AML-193 (cell line): ENCODE results near the gene ATP1B3.
"Not testable (repeated sequence)": the region's sequence is repeated elsewhere in the genome, so short reads cannot be mapped to it uniquely, and the experiment has no call there.

Experiments
- DNase-seq, 2 experiments: peaks; one replicate each; lab custom pipeline; 2025; lab: John Stamatoyannopoulos, UW

The ATP1B3 gene

GRCh38 chr3:141860766-141861513 is 15.5 kb upstream of the ATP1B3 start:
- no peak for DNase-seq

DNA sequence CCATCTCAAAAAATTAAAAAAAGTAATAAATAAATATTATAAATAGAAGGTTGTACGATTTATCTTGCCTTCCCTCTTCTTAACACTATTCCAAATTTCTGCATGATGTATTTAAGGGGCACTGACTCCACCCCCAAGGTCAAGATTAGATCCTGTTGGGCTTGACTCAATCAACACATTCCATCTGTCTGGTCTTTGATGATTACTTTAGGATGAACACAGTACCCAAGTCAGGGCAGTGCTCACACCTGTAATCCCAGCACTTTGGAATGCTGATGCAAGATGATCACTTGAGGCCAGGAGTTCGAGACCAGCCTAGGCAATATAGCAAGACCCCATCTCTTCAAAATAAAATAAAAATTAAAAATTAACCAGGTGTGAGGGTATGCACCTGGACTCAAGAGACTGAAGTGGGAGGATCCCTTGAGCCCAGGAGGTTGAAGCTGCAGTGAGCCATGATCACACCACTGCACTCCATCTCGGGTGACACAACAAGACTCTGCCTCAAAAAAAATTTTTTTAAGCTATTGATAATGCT is 14.1 kb upstream of the ATP1B3 start:
- DNase-seq = no peak

DNA sequence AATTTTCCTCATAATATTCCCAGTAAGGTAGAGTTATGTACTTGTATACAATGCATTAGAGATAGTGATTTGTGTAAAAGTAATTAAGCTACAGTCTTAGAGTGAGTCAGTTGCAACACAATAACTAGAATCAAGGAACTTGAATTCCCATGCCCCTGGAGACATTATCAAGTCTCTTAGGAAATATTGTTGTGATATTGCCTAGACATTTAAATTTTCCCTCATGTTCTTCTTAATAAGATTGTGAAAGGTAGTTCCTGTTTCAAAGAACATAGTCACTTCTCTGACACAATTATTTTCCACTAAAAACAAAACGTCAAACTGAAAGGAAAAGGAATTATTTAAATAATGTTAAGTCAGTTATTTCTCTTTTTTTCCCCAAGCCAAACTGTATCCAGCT is 13.0 kb upstream of the ATP1B3 start:
- DNase-seq = peak; percentile 99

DNA sequence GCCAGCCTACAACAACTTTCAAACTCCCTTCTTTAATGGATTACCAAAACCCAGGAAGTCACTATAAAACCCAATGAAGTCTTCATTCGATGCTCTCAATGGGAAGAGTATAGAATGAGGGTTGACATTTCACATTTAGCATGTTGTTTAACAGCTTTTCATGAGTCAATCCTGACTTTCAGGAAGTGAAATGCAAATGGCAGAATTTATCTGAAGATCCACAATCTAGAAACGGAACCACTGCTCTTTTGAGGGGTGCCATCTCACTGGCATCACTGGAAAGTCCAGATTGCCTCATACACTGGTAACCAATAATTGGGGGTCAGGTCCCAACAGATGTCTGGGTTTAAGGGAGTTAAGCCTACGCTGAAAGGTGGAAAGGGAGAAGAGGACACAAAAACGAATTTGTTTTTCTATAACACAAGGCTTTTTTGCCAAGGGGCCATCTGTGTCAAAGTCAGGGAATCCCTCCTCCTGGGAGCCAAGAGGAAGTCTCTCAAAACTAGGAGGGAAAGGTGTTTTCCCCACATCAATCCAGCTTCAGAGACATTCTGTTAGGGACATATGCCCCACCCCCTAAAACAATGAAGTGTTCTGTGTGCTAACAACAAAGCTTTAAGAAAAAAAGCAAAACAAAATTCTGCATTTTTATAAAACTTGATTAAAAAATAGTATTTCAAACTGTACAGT is 12.0 kb upstream of the ATP1B3 start:
- peak in 1 of 2 experiments; percentile 8 for DNase-seq

- DNase-seq = no peak
Measured at GRCh38 chr3:141865101-141865500, 11.3 kb upstream of the ATP1B3 start.

DNA sequence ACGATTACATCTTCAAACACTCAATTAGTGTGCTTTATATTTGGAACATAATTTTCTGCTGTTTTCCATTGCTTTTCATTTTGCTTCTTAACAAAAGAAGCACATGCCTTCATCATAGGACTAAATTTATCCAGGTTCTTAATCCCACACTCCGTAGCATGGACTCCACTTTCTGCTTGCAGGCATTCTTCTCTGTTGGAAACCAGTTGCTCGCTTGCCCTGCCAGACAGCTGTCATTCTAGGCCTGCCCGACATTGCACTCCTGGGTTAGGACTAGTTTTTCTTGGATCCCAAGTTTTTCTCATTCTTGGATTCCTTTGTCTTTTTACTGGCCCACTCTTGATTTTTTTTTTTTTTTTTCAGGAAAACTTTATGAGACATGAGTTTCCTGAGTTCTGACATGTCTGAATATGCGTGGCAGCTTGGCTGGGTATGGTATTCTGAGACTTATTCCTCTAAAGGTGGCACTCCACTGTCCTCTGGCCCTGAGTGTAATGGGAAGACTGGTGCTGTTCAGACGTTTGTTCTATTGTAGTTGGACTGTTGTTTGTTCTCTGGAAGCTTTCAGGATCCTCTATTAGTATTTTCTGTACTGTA is 6.3 kb upstream of the ATP1B3 start:
- no peak for DNase-seq

GRCh38 chr3:141875374-141875892 is 1.0 kb upstream of the ATP1B3 start:
- DNase-seq = peak; percentile 74 to 84

DNA sequence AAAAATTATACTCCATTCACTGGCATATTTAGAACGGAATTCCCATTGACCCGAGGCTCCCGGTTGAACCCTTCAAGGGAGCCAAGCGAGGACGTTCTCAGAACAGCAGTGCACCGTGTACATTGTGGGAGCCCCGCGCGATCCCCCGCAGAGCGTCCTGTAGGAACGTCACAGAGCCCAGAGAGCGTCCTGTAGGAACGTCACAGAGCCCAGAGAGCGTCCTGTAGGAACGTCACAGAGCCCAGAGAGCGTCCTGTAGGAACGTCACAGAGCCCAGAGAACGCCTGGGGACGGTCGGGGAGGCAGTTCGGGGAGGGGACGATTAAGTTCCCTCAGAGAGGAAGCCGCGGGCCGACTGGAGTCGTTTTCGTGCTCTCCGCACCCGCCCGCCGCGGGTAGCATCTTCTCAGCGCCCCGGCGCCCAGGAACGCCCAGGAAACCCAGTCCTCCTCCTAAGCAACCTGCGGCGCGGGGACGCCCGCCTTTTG is 506 bp upstream of the ATP1B3 start:
- DNase-seq = peak; percentile 77 to 89

DNA sequence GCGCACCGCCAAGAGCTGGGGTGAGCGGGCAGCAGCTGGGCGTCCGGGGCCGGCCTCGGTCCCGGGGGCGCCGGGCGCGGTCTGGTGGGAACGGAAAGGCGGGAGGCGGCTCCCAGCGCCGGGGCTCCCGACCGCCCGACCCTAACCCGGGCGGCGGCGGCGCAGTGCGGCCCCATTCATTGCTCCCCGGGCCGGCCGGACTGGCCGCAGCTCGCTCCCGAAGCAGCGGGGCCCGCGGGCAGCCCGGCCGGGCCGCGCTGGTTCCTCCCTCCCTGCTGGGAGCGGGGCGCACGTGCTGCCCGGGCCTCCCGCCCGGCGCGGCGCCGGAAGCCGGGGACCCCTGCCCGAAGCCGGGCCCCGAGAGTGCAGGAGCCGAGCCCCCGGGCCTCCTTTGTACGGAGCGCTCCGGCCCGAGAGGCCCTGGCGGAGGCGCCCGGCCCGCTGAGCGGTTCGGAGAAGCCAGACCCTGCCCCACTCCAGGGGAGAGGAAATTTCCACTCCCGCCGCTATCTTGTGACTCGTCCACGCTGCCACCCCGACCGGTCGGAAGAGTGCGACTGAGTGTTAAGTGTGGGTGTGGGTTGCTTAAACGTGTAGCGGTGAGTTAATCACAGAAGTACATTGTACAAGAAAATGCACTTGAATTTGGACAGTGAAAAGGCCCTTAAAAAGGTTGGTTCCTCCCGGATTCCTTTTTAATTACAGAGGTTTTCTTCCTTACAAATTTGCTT is 613 bp downstream of the ATP1B3 start:
- peak; percentile 23 for DNase-seq

DNA sequence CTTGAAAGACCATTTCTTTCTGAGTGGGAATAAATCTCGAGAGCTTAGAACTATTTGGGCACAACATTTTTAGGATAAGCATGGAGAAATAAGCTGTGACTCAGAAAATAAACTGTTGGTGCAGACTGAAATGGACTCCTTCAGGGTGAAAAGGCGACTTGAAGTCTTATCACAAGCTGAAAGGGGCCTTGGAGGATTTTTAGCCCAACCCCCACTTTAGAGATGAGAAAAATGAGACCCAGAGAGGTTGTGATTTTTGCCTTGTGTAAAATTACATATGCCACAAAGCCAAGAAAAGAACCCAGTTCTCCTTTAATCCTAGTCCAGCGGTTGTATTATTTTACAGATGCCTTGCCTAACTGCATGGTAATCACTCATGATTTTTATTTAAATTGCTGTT is 1.5 kb downstream of the ATP1B3 start:
- peak in 1 of 2 experiments; percentile 35 for DNase-seq

- peak; percentile 66 to 69 for DNase-seq
Measured at GRCh38 chr3:141878326-141878725, 1.9 kb downstream of the ATP1B3 start.

DNA sequence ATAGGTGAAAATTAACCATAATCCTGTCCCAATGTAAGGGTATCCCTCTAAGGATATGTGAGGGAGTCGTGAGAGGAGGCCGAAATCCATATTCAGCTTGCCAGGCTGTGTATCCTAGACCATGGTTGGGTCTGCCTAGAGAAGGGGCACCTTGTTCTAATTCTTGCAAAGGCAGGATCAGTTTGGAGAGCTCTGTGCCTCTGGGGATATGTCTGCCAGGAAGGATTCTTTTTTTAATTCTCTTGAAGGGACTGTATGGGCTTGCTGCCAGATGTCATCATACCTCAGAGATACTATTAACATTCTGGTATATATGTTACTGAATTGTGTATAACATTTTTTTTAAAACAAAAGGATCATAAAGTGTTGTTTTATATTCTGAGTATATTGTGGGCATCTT is 2.4 kb downstream of the ATP1B3 start:
- DNase-seq = peak; percentile 8 to 20

DNA sequence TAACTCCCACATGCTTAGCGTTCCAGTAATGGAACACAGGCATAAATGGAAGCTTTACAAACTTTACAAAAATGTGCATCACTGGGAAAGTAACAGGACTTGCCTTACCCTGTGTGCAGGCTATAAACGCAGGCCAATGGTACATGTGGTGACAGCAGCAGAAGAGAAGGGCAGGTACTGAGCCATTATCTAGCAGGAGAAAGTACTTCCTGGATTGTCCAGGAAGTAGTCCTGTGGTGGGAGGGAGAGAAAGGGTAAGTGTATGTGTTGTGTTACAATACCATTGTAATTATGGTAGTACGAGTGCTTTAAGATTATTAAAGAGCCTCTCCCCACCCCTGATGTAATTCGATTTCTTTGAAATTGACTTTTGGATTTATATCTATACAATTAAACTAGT is 5.3 kb downstream of the ATP1B3 start:
- DNase-seq = peak; percentile 31 to 42

DNA sequence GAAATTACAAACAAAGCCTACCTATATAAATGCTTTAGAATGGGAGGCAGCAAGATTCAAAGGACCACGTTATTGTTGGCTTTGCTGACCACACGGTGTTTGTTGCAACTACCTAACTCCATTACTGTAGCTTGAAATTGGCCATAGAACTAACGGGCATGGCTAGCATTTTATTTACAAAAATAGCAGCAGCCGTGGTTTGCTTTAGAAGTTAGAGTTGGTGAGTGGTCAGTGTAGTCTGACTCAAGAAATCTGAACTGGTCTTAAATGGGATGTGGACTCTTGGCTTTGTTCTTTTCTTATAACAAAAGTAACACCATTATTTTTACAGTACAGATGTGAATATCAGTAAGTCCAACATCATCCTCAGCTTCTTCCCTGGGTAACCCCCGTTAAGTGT is 10.6 kb downstream of the ATP1B3 start:
- no peak for DNase-seq

DNA sequence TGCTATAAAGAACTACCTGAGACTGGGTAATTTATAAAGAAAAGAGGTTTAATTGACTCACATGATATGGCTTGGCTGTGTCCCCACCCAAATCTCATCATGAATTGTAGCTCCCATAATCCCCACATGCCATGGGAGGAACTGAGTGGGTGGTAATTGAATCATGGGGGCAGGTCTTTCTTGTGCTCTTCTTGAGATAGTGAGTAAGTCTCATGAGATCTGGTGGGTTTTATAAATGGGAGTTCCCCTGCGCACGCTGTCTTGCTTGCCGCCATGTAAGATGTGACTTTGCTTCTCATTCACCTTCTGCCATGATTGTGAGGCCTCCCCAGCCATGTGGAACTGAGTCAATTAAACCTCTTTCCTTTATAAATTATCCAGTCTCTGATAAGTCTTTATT is 12.1 kb downstream of the ATP1B3 start:
- DNase-seq = not testable (repeated sequence)

GRCh38 chr3:141894524-141895176 is 18.2 kb downstream of the ATP1B3 start:
- DNase-seq = peak; percentile 60 to 62

GRCh38 chr3:141895731-141896130 is 19.3 kb downstream of the ATP1B3 start:
- DNase-seq = no peak

- no peak for DNase-seq
Measured at GRCh38 chr3:141898908-141899307, 22.5 kb downstream of the ATP1B3 start.

- DNase-seq = no peak
Measured at GRCh38 chr3:141900343-141900742, 23.9 kb downstream of the ATP1B3 start.

DNA sequence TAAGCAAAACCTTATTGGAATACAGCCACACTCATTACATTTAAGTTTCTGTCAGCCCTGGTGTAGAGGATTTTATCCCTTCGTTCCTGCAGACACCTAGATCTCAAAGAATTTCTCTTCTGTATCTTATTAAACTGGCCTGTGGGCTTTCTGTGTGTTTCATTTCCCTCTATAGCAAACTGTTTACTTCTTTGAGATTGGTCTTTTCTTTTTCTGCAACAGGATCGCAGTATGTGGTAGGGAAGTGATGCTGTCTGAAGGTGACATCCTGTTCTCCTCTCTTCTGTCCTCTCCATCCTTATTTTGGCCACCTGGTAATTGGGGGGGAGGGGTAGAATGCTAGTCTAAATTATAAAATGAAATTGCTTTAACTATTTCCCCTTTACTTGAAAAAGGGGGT is 25.5 kb downstream of the ATP1B3 start:
- no peak for DNase-seq

- no peak for DNase-seq
Measured at GRCh38 chr3:141904203-141904602, 27.8 kb downstream of the ATP1B3 start.
